ENCODE results near the gene SARS1. TPM values are rescaled to one million over a fixed set of nuclear protein-coding genes. Genes with fewer than 3 reads are reported as not detected.

Gene SARS1
- total RNA-seq, 1 experiment from 2014 or later, result 205 TPM

DNA sequence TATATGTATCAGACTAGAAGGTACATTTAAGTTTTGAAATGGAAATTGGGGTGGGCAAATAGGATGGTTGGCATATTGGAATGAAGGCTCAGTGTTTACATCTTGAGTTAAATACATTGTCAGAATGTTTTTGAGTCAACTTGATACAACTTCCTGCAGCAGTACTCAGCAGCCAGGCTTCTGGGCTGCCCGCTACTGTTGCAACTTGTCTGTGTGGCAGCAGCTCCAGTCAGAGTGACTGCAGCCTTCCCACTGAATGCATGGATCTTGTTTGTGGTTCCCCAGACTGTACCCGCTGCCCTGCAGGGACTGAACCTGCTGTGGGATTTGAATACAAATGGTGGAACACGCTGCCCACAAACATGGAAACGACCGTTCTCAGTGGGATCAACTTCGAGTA lies 24.9 kb upstream of the SARS1 start:
- no peak for DNase-seq (ENCODE audit: low read depth, low spot score)
- in situ Hi-C loops (cut with HindIII; ENCODE audit: low pct_unique_long_range_greater_than_20kb, low sequenced_read_pairs), result no loop called here

DNA sequence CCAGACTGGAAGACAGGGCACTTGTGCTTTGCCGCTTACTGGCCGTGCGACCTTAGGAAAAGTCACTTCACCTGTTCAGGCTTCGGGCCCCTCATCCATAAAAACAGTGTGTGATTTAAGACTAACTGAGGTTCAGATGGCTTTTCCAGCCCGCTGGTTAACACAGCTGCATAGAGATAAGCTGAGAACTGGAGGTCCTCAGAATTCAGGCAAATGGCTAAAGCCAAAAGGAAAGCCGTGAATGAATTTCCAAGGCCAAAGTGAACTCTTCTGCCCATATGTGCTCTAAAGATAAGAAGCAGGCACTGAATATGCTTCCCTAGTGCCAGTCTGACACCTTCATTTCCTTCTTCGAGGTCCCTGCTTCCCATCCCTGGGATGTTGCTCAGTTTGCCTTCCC lies 23.5 kb upstream of the SARS1 start:
- in situ Hi-C loops (cut with HindIII; ENCODE audit: low pct_unique_long_range_greater_than_20kb, low sequenced_read_pairs), result no loop called here
- no peak for DNase-seq (ENCODE audit: low read depth, low spot score)

DNA sequence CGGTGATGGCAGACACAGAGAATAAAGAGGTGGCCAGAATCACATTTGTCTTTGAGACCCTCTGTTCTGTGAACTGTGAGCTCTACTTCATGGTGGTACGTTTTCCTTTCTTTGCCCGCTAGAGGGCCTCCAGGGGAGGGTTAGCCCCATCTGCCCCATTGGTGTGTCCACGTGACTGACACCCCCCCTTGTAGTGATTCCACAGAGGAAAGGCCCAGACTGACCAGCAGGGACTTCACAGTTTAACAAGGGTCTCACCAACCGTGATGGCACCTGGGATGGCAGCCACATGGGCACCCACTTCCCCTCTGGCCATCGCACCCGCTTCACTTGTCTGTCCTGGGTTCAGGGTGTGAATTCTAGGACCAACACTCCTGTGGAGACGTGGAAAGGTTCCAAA lies 22.3 kb upstream of the SARS1 start:
- DNase-seq (ENCODE audit: low read depth, low spot score), result peak; percentile 61
- in situ Hi-C loops (cut with HindIII; ENCODE audit: low pct_unique_long_range_greater_than_20kb, low sequenced_read_pairs), result no loop called here

DNA sequence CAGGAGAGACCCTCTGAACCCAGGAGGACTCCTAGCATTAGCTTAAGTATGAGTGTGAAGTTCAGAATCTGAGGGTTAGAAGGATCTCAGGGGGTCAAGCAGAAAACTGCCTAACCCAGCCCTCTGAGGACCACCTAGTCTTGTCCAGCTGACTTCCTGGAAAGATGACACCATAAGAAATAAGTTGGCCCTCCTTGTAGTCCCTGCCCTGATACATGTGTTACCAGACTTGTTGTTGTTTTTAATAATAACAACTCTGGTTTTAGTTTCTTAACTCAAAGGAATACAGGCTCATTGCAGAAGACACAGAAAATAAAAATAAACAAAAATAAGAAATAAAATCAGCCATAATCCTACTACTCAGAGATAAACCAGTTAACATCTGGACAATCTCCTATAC lies 21.8 kb upstream of the SARS1 start:
- in situ Hi-C loops (cut with HindIII; ENCODE audit: low pct_unique_long_range_greater_than_20kb, low sequenced_read_pairs), result no loop called here
- DNase-seq (ENCODE audit: low read depth, low spot score), result no peak

DNA sequence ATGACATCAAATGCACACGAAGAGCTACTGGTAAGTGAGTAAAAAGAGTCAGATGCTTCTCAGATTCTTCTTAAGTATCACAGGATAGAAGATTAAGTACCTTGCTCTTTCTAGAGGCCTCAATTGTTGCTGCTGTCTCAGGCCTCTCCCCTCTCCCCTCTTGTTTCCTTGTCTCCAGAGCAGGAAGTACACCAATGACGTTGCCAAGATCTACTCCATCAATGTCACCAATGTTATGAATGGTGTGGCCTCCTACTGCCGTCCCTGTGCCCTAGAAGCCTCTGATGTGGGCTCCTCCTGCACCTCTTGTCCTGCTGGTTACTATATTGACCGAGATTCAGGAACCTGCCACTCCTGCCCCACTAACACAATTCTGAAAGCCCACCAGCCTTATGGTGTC lies 21.3 kb upstream of the SARS1 start:
- in situ Hi-C loops (cut with HindIII; ENCODE audit: low pct_unique_long_range_greater_than_20kb, low sequenced_read_pairs), result no loop called here
- no peak for DNase-seq (ENCODE audit: low read depth, low spot score)

DNA sequence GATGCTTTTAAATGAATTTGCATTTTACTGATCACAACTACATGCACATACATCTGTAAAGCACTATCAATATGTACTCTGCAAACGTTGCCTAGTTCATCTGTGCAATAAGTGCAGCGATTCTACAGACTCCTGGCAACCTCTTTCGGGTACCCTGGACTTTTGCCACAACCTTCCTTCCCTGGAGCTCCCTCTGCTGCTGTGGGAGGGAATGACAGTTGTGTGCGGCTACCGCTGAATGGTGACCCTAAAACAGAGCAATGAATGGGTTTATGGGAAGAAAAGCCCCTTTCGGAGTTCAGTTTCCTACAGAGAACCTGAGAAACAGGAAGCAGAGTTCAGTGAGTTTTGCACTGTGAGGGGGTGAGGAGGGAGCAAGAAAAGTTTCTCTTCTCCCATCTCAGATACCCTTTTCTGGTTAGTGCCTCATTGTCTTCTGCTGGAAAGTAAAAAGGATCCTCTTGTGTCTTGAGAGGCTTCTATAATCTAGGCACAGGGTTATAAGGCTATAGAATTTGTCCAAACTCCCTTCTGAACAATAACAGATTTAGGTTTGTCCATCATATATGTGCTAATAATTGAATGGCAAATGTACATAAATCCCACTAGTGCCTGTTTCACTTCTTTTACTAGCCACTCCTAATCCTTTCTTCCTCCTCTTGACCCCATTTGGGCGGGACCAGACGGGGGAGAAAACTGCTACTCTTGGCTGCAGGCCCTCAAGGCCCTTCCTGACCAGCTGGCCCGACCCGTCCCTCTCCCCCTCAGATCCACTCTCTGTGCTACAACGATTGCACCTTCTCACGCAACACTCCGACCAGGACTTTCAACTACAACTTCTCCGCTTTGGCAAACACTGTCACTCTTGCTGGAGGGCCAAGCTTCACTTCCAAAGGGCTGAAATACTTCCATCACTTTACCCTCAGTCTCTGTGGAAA lies 19.8 kb upstream of the SARS1 start:
- peak; percentile 68 for DNase-seq (ENCODE audit: low read depth, low spot score)
- in situ Hi-C loops (cut with HindIII; ENCODE audit: low pct_unique_long_range_greater_than_20kb, low sequenced_read_pairs), result no loop called here

DNA sequence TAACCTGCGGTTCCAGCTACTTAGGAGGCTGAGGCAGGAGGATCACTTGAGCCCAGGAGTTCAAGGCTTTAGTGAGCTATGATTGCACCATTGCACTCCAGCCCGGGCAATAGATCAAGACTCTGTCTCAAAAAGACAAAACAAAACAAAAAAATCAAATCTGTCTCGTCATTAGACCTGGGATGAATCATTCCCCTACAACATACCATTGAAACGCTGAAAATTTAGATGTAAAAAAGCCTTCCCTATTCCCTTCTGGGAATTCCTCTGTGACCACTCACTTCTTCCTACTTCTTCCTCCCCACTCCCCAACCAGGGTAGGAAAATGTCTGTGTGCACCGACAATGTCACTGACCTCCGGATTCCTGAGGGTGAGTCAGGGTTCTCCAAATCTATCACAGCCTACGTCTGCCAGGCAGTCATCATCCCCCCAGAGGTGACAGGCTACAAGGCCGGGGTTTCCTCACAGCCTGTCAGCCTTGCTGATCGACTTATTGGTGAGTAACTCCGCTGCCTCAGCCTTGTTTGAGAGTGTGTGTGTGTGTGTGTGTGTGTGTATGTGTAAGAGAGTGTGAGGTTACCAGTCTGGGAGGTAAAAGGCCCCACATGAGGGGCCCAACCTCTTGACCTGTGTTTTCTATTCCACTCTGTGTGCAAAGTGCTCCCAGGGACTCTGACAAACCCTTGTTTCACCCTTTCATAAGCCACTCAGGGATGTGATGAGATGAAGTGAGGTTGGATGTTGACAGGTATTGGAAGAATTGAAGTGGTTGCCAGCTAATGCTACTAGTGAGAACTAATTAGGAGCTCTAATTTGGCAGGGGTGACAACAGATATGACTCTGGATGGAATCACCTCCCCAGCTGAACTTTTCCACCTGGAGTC lies 16.3 kb upstream of the SARS1 start:
- DNase-seq (ENCODE audit: low read depth, low spot score), result no peak
- in situ Hi-C loops (cut with HindIII; ENCODE audit: low pct_unique_long_range_greater_than_20kb, low sequenced_read_pairs), result no loop called here

DNA sequence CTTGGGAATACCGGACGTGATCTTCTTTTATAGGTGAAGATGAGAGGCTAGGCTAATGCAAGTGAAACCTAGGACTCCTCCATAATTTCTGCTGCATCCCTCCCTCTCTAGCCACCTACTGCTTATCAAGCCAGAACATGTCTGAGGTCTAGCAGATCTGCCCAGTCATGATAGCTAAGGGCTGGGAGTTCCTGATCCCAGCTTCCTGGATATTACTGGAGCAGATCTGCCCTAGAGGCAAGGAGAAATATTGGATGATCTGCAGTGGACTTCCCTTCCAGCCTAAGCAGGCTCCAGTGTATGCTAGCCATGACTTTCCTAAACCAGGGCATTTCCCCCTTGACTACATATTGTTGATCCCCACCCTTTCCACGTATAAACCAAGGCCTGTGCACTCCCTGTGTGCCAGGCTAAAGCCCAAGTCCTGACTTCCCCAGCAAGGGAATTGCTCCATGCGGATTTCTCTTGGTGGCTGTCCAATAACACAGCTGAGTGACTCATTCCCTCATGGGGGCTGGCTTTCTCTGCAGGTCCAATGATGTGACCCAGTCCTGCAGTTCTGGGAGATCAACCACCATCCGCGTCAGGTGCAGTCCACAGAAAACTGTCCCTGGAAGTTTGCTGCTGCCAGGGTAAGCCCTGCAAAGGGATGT lies 15.5 kb upstream of the SARS1 start:
- in situ Hi-C loops (cut with HindIII; ENCODE audit: low pct_unique_long_range_greater_than_20kb, low sequenced_read_pairs), result no loop called here
- DNase-seq (ENCODE audit: low read depth, low spot score), result peak; percentile 26

DNA sequence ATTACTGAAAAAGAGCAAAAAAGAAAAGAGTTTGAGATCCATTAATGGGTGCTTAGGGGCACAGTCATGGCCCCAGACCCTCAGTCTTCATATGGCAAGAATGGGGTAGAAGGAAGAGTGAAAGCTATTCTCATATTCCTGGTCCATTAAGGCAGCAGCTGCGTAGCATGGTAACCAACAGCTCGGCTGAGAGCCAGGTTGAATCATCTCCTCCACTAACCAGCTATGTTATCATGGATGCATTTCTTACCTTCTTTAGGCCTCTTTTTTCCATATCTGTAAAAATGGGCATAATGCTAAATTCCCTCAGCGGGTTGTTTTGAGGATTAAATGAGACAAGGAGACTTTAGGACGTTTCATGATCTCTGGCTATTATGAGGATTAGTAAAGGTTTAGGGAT lies 15.0 kb upstream of the SARS1 start:
- DNase-seq (ENCODE audit: low read depth, low spot score), result no peak
- in situ Hi-C loops (cut with HindIII; ENCODE audit: low pct_unique_long_range_greater_than_20kb, low sequenced_read_pairs), result no loop called here

DNA sequence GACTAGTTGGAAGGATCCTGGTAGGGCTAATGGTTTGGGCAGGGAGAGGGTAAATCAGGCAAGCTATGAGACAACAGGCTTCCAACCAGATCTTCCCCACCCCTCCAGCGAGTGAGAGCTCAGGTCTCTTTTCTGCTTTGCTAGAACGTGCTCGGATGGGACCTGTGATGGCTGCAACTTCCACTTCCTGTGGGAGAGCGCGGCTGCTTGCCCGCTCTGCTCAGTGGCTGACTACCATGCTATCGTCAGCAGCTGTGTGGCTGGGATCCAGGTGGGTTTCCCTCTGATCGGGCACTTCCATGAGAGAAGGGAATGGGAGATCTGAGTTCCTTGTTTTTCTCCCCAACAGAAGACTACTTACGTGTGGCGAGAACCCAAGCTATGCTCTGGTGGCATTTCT lies 14.0 kb upstream of the SARS1 start:
- in situ Hi-C loops (cut with HindIII; ENCODE audit: low pct_unique_long_range_greater_than_20kb, low sequenced_read_pairs), result no loop called here

DNA sequence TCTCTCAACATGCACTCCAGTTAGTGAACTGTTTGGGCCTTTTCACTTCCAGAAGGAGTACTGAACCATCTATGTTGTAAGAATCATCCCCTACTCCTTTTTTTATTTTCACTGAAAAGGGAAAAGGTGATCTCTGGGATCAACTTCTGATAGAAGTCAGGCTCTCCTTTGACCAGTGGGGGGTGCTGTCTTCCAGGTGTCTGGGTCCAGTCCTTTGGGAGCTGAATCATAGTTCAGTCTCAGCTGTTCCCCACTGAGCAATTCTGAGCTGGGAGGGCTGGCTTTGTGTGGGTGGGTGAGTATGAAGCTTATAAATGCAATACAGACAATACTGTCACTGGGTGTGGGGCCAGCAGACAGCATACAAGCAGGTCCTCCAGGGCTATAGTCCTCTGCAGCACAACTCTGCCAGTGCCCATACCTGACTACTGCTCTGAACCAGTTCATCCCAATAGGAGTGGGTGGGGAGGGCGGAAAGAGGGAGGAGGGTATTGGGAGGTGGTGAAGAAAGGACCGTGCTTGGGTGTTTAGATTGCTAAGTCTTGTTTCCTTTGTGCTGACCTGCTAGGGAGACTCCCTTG lies 12.5 kb upstream of the SARS1 start:
- DNase-seq (ENCODE audit: low read depth, low spot score), result peak; percentile 72
- in situ Hi-C loops (cut with HindIII; ENCODE audit: low pct_unique_long_range_greater_than_20kb, low sequenced_read_pairs), result no loop called here

More for the DNA sequence above, 14.0 kb upstream of the SARS1 start:
- DNase-seq (ENCODE audit: low read depth, low spot score), result no peak

DNA sequence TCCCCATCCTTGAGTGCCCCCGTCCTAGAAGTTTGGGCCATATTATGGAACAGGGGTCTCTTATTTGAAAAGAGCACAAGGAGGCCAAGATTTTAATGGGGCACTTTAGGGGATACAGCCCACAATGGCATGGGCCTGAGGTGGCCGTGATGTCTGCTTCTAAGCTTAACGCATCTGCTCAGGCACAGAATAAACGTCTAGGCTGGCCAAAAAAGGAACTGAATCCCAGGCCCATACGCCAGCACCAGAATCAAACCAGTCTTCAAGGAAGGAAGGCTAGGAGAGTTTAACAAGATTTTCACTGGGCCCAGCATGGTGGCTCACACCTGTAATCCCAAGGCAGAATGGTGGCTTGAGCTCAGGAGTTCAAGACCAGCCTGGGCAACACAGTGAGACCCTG lies 9.2 kb upstream of the SARS1 start:
- in situ Hi-C loops (cut with HindIII; ENCODE audit: low pct_unique_long_range_greater_than_20kb, low sequenced_read_pairs), result no loop called here
- DNase-seq (ENCODE audit: low read depth, low spot score), result no peak

DNA sequence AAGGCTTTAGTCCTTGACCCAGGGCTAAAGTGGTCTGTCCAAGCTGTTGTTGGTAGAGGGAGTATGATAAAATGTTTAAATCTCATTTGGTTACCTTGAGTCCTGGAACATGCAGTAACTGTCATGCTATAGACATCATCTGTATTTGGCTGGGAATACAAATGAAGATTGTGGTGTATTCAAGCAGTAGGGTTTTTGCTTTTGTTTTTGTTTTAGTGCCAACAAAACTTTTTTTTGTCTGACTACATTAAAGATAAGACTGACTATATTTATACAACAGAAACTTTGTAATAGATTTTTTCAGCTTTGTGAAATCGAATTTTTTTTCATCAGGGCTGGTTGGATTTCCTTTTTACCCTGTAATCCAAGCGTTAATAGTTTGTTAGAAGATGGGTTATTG lies 7.4 kb upstream of the SARS1 start:
- in situ Hi-C loops (cut with HindIII; ENCODE audit: low pct_unique_long_range_greater_than_20kb, low sequenced_read_pairs), result no loop called here
- DNase-seq (ENCODE audit: low read depth, low spot score), result no peak

DNA sequence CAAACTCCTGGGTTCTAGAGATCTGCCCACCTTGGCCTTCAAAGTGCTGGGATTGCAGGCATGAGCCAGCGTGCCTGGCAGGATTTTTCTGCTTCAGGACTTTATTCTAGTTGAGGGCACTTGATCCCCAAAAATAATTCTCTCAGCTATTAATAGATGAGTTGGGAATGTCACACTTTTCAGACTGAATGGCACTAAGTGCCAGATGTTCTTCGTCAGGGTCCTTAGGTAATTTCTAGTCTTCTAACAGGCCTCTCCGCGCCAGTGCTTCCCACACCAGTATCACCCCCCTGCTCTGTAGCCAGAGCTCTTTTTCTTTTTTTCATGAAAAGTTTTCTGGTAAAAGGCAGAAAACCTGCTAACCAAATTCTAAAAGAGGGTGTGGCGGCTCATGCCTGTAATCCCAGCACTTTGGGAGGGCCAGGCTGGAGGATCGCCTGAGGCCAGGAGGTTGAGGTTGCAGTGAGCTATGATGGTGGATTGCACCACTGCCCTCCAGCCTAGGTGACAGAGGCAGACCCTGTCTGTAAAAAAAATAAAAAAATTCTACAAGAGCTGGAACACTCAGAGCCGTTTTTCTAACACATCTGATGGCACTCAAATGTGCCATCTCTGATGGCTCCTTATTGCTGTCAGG lies 6.1 kb upstream of the SARS1 start:
- in situ Hi-C loops (cut with HindIII; ENCODE audit: low pct_unique_long_range_greater_than_20kb, low sequenced_read_pairs), result no loop called here
- no peak for DNase-seq (ENCODE audit: low read depth, low spot score)

DNA sequence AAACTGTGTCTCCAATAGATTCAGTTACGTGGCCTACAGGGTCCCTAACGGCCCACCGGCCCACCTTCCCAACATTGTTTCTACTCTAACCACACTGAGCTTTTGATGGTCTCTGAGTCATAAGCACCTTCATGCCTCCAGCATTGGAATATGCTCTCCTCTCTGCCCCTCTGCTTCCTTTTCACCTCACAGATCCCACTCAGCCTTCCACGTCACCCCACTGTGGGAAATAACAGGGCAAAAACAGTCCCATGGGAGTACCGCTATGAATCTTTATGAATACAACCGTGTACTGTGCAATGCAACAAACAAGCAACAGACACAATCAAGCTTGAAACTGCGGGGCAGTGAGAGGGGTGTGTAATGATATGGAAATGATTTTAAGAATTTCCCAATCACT lies 5.3 kb upstream of the SARS1 start:
- no peak for DNase-seq (ENCODE audit: low read depth, low spot score)

DNA sequence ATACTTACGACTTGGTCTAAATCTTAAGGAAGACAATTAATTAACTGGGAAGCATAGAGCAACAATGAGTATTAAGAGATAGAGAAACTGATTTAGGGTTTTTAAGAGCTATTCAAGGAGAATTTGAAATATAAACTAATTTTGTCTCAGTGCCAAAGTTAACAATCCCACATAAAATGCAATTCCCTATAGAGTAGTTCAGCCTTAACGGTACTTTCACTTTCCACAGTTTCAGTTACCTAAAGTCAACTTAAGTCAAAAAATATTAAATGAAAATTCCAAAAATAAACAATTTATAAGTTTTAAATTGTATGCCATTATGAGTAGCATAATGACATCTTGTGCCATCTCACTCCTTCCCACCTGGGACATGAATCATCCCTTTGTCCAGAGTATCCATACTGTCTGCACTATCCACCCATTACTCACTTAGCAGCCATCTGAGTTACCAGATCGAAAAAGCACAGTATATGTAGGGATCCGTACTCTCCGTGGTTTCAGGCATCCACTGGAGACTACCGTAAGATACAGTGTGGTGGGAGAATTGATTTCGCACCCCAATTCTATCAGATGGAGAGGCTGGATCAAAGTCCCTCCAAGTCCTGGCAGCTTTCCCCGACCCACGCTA lies 4.8 kb upstream of the SARS1 start:
- DNase-seq (ENCODE audit: low read depth, low spot score), result no peak
- in situ Hi-C loops (cut with HindIII; ENCODE audit: low pct_unique_long_range_greater_than_20kb, low sequenced_read_pairs), result no loop called here

More for the DNA sequence above, 5.3 kb upstream of the SARS1 start:
- in situ Hi-C loops (cut with HindIII; ENCODE audit: low pct_unique_long_range_greater_than_20kb, low sequenced_read_pairs), result no loop called here

DNA sequence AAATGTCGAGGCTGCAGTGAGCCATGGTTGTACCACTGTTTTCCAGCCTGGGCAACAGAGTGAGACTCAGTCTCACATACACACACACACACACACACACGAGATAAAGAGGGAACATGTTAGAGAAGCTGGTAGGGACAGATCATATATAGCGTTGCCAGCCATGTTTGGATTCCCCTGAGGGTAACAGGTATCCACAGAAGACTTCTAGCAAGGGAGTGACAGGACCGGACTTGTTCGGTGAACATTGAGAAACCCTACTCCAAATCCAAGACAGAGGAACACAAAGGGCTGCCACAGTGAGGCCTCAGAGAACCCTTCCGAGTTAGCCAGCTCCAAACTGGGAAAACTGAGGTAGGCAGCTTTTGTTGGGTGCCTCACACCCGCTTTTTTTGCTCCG lies 3.7 kb upstream of the SARS1 start:
- in situ Hi-C loops (cut with HindIII; ENCODE audit: low pct_unique_long_range_greater_than_20kb, low sequenced_read_pairs), result no loop called here
- no peak for DNase-seq (ENCODE audit: low read depth, low spot score)

All from SK-MEL-5 (cell line).